DOHH2 (cell line): Measurements from ENCODE around the gene GALNT18.

Source experiments
- EZH2phosphoT487 ChIP-seq: fragments of 200-600 bp; sonication (generic); IDR thresholded peaks from 2 replicates; pipeline ENCODE4 v1.6.1; 2017; ENCODE audit warnings: borderline replicate concordance, mild to moderate bottlenecking, antibody characterized with exemption, low read length, moderate library complexity, mixed read lengths
- TF ChIP-seq, protein P1 (sequence below): fragments of 200-600 bp; sonication (generic); IDR thresholded peaks from one replicate; pipeline ENCODE4 v1.5.1; 2014; ENCODE audit warnings: antibody characterized with exemption, mild to moderate bottlenecking, low read depth, low read length; ENCODE audit not compliant: poor library complexity, severe bottlenecking

DNA sequence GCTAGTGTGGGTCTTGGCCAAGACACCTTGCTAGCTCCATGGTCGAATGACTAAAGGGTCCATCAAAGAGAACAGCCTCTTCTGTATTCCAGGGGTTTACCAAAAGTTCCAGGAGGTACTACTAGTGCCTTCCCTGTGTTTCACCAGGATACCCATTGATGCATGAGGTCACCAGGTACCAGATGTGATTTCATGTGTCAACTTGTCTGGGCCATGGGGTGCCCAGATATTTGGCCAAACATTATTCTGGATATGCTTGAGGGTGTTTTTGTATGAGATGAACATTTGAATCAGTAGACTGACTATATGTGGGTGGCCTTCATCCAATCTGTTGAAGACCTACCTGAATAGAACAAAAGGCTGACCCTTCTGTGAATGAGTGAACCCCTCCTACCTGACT, 92.8 kb downstream of the GALNT18 start:
- TF ChIP-seq, protein P1, sequence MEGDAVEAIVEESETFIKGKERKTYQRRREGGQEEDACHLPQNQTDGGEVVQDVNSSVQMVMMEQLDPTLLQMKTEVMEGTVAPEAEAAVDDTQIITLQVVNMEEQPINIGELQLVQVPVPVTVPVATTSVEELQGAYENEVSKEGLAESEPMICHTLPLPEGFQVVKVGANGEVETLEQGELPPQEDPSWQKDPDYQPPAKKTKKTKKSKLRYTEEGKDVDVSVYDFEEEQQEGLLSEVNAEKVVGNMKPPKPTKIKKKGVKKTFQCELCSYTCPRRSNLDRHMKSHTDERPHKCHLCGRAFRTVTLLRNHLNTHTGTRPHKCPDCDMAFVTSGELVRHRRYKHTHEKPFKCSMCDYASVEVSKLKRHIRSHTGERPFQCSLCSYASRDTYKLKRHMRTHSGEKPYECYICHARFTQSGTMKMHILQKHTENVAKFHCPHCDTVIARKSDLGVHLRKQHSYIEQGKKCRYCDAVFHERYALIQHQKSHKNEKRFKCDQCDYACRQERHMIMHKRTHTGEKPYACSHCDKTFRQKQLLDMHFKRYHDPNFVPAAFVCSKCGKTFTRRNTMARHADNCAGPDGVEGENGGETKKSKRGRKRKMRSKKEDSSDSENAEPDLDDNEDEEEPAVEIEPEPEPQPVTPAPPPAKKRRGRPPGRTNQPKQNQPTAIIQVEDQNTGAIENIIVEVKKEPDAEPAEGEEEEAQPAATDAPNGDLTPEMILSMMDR, result no peak
- TF ChIP-seq EZH2phosphoT487, result no peak
